GM12891 (cell line): ENCODE measurements around the gene EIPR1.

ENCODE experiments used
- PAX5 ChIP-seq: IDR thresholded peaks from 2 replicates; pipeline ENCODE4 v1.6.1; 2011; ENCODE audit warnings: low read length, moderate library complexity, mild to moderate bottlenecking; ENCODE audit not compliant: insufficient read depth, severe bottlenecking
- POLR2A ChIP-seq: IDR thresholded peaks from 2 replicates; pipeline ENCODE4 v1.6.1; 2011; ENCODE audit warnings: low read depth, low read length, control low read depth
- POLR2AphosphoS5 ChIP-seq: IDR thresholded peaks from 2 replicates; pipeline ENCODE4 v1.6.1; 2011; ENCODE audit warnings: low read depth, low read length, control low read depth
- POU2F2 ChIP-seq: IDR thresholded peaks from 2 replicates; pipeline ENCODE4 v1.6.1; 2011; ENCODE audit warnings: low read depth, mild to moderate bottlenecking, control low read depth, low read length, moderate library complexity
- SPI1 ChIP-seq: IDR thresholded peaks from 2 replicates; pipeline ENCODE4 v1.6.1; 2011; ENCODE audit warnings: low read depth, low read length, control low read depth
- TAF1 ChIP-seq: IDR thresholded peaks from 2 replicates; pipeline ENCODE4 v1.6.1; 2011; ENCODE audit warnings: low read depth, low read length, control low read depth

DNA sequence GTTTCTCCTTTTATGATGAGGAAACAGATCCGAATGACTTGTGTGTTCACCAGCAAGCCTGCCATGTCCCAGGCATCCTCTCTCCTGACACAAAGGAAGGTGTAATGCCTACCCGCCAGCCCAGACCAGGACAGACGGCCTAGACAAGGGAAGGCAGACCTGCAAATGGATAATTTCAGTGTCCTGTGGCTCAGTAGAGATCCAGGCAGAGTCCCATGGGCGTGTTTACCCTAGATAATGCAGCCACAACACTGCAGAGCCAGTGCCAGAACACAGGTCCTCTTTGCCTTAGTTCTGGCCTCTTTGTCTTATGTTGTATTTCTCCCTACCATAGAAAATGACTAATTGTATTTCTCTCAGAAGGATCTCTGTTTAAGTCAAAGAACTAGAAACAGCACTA, 14.6 kb upstream of the EIPR1 start:
- TF ChIP-seq SPI1: no peak
- no peak for TF ChIP-seq POLR2A
- TF ChIP-seq POLR2AphosphoS5: no peak
- no peak for TF ChIP-seq POU2F2
- no peak for TF ChIP-seq TAF1
- TF ChIP-seq PAX5: no peak
